Measurements from ENCODE around the gene CAMTA1.

CAMTA1 gene

DNA sequence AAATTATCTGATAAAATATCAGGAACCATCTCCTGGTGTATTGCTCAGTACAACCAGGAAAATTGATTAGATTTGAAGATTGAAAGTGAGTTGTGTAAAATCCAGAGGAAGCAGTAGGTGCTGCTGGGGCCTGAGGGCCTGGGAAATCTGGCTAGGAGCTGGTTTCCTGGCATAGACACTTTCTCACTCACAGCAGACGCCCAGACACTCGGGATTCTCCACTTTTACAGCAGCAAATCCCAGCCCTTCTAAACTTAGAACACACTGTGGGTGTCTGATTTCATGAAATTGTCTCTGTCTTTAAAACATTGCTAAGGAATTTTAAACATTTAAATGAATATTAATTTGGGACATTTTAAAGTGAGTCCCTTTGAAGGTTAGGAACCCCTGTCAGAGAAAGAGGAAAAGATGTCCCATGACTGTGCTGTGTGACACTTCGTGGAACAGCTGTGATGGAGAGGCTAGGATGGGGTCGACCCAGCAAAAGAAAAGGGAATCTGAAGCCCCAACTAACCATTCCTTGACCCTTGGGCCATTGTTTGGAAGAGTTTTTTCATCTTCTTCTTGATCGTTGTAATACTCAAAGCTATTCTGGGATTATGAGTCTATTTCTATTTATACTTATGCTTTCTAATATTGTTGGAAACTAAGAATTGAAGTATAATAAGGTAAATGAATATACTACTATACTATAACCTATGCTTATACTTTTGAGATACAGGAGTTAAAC, 936.9 kb downstream of the CAMTA1 start:
- Mint-ChIP-seq H3K4me3 (no peak overlapping the region), H3K9me3 (no peaks in the 10 kb centered on the region), H3K27ac (no peak overlapping the region), H3K36me3 (no peaks in the 10 kb centered on the region), H3K27me3 (peaks cover 10% of the 10 kb centered on the region), H3K4me1 (no peaks in the 10 kb centered on the region)
- no peak for ATAC-seq

DNA sequence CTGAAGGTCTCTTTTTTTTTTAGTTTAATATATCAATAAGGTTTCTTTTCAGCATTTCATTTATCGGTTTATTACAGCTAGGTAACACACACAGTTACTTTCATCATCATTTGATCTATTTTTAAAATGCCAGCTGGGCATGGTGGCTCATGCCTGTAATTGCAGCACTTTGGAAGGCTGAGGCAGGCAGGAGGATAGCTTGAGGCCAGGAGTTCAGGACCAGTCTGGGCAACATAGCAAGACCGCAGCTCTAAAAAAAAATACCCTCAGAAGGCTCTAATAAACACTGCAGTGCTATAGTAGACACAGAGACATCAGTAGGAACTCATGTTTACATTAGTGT, 937.4 kb downstream of the CAMTA1 start:
- ATAC-seq, result no peak
- Mint-ChIP-seq H3K36me3 (no peaks in the 10 kb centered on the region), H3K9me3 (no peaks in the 10 kb centered on the region), H3K27ac (no peak overlapping the region), H3K4me3 (no peak overlapping the region), H3K4me1 (no peaks in the 10 kb centered on the region), H3K27me3 (peaks cover 10% of the 10 kb centered on the region)

DNA sequence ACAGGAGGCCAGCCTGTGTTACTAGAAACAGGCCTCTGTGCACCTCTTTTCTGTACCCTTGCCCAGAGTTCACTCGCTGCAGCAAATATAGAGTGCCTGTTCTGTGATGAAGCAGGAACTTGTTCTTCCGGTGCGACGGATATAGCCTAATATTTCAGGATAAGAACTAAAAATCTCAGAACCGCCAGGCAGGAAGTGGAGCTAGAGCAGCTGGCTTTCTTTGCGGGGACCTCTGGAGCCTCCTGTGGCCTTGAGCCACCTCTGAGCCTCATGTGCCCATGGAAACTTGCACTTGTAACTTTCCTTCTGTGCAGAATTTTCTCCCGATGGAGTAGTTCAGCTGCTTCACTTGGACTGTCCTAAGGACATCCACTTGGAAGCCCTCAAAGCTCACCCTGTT, 941.4 kb downstream of the CAMTA1 start:
- Mint-ChIP-seq H3K4me1 (no peaks in the 10 kb centered on the region), H3K36me3 (no peaks in the 10 kb centered on the region), H3K27ac (no peak overlapping the region), H3K4me3 (no peak overlapping the region), H3K9me3 (no peaks in the 10 kb centered on the region), H3K27me3 (peaks cover 13% of the 10 kb centered on the region)
- no peak for ATAC-seq

DNA sequence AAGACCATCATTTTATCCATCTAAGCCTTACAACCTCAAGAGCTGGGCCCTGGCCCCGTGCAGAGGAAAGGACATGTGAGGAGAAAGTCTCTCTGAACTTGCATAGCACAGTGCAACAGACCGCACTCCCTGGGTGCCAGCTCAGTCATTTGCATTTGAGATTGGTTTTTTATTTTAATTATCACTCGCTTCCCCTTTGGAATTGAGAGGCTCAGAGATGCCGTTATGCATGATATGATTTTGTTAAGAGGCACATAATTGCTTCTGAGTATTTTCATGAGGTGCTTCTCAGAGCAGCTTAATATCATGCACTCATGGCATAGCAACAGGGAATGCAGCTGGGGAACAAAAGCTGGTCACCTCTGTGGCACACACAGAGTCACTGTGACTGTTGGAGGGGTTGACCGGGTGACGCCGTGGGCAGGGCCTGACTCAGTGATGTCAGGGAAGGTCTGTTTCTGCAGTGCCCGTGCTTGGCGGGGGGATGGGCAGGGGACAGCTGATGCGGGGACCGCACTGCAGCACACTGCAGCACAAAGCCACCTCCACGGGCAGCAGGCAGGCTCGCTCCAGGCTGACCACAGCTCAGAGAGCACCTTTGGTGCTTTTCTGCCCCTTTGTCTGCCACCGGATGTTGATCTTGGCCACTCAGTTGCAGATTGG, 942.7 kb downstream of the CAMTA1 start:
- ATAC-seq, result no peak
- Mint-ChIP-seq H3K36me3 (no peaks in the 10 kb centered on the region), H3K4me1 (no peaks in the 10 kb centered on the region), H3K27ac (no peak overlapping the region), H3K27me3 (peaks cover 13% of the 10 kb centered on the region), H3K4me3 (no peak overlapping the region), H3K9me3 (no peaks in the 10 kb centered on the region)

DNA sequence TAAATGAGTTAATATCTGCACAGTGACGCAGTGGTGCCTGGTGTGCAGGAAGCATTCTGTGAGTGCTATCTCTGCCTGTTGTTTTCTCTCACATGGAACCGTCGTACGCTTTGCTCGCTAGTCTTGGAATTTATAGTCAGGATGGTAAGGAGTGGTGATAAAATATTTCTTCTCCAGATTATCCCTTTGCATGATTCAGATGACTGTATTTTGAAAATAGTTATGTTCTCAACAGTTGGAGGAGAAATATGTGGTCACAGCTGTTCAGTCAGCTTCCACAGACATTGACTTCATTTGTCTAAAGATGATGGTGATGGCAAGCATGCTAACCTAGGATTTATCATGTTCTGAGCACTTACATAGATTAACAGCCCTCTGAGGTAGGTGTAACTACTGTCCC, 944.5 kb downstream of the CAMTA1 start:
- H3K4me3 Mint-ChIP-seq, result no peak overlapping the region
- no peaks in the 10 kb centered on the region for H3K36me3 Mint-ChIP-seq
- ATAC-seq, result no peak
- H3K9me3 Mint-ChIP-seq, result no peaks in the 10 kb centered on the region
- no peak overlapping the region for H3K27ac Mint-ChIP-seq
- H3K27me3 Mint-ChIP-seq, result peaks cover 13% of the 10 kb centered on the region
- H3K4me1 Mint-ChIP-seq, result no peaks in the 10 kb centered on the region

DNA sequence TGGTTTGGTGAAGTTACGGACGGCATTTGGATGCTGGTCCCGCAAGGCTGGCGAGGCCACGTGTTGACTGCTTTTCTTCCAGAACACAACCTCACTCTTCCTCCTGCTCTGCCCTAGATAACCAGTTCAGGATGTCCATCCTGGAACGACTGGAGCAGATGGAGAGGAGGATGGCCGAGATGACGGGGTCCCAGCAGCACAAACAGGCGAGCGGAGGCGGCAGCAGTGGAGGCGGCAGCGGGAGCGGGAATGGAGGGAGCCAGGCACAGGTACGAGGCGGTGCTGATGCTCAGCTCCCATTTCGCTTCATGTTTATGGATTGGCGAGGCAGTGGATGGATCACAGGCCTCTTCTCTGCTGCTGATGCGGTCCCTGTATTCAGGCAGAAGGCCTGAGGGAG, 947.1 kb downstream of the CAMTA1 start:
- Mint-ChIP-seq H3K36me3 (peaks cover 14% of the 10 kb centered on the region), H3K9me3 (no peaks in the 10 kb centered on the region)

DNA sequence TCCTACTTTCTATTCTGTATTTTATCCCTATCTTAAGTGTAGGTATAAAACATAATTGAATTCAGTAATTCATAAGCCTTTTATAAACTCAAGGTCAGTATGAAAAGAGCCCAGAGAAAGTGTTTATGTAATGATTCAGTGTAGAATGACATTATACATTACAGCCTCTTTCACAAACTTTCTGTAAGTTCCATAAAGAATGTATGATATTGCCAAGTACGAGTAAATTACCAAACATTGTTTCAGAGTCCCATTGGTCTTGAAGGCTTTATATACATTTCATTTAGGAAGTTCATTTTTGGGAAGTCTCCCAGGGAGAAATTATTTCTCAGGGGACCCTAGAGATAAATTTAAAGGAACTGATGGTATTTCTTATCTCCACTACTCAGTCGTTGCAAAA, 948.0 kb downstream of the CAMTA1 start:
- Mint-ChIP-seq H3K27ac (no peak overlapping the region), H3K4me1 (no peaks in the 10 kb centered on the region), H3K36me3 (peaks cover 20% of the 10 kb centered on the region), H3K9me3 (no peaks in the 10 kb centered on the region), H3K4me3 (no peak overlapping the region), H3K27me3 (peaks cover 13% of the 10 kb centered on the region)
- ATAC-seq, result no peak

More for the DNA sequence above, 947.1 kb downstream of the CAMTA1 start:
- Mint-ChIP-seq H3K27me3 (peaks cover 13% of the 10 kb centered on the region), H3K27ac (no peak overlapping the region), H3K4me1 (no peaks in the 10 kb centered on the region), H3K4me3 (no peak overlapping the region)
- ATAC-seq, result no peak

DNA sequence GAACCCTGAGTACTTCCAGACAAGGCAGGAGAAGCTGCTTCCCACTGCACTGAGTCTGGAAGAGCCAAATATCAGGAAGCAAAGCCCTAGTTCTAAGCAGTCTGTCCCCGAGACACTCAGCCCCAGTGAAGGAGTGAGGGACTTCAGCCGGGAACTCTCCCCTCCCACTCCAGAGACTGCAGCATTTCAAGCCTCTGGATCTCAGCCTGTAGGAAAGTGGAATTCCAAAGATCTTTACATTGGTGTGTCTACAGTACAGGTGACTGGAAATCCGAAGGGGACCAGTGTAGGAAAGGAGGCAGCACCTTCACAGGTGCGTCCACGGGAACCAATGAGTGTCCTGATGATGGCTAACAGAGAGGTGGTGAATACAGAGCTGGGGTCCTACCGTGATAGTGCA, 952.8 kb downstream of the CAMTA1 start:
- H3K9me3 Mint-ChIP-seq, result no peaks in the 10 kb centered on the region
- H3K27ac Mint-ChIP-seq, result no peak overlapping the region
- H3K4me3 Mint-ChIP-seq, result no peak overlapping the region
- H3K36me3 Mint-ChIP-seq, result peaks cover 22% of the 10 kb centered on the region
- ATAC-seq, result no peak
- no peaks in the 10 kb centered on the region for H3K4me1 Mint-ChIP-seq
- no peaks in the 10 kb centered on the region for H3K27me3 Mint-ChIP-seq

DNA sequence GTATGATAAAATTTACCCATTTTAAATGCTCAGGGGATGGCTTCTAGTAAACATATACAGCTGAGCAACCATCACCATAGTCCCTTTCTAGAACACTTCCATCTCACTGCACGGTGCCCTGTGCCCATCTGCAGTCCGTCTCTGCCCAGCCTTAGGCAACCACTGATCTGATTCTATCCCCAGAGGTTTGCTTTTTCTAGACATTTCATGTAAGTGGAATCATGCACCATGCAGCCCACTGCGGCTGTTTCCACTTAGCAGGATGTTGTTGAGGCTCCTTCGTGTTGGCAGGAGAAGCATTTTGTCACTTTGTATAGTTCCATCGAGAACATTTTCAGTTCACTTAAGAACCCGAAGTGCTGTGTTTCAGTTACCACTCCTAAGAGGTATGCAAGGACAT, 958.1 kb downstream of the CAMTA1 start:
- Mint-ChIP-seq H3K27me3 (no peaks in the 10 kb centered on the region), H3K27ac (no peak overlapping the region), H3K4me1 (no peaks in the 10 kb centered on the region), H3K9me3 (no peaks in the 10 kb centered on the region), H3K36me3 (peaks cover 2% of the 10 kb centered on the region), H3K4me3 (no peak overlapping the region)
- ATAC-seq, result no peak

DNA sequence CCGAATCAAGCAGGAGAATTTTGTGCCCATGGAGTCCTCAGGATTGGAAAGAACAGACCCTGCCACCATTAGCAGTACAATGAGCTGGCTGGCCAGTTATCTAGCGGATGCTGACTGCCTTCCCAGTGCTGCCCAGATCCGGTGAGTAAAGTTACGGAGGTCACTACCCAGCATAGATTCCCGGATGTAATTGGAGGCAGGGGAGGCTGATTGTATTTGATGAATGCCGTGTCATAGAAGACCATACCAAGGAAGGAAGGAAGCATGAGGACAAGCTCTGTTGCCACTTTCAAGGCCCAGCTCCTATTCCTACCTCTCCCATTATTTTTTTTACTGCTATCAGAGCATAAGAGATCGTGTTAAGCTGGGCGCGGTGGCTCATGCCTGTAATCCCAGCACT, 959.6 kb downstream of the CAMTA1 start:
- Mint-ChIP-seq H3K9me3 (no peaks in the 10 kb centered on the region), H3K27me3 (no peaks in the 10 kb centered on the region)
- ATAC-seq, result no peak

DNA sequence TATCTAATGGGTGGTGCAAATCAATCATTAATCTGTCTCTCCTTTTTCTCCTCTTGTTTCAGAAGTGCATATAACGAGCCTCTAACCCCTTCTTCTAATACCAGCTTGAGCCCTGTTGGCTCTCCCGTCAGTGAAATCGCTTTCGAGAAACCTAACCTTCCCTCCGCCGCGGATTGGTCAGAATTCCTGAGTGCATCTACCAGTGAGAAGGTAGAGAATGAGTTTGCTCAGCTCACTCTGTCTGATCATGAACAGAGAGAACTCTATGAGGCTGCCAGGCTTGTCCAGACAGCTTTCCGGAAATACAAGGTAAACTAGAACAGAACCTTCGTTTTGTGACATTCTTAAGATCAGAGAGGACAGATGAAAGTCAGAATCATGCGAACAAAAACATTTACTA, 960.5 kb downstream of the CAMTA1 start:
- Mint-ChIP-seq H3K4me3 (no peak overlapping the region), H3K27me3 (no peaks in the 10 kb centered on the region), H3K4me1 (no peaks in the 10 kb centered on the region), H3K36me3 (no peaks in the 10 kb centered on the region), H3K27ac (no peak overlapping the region), H3K9me3 (no peaks in the 10 kb centered on the region)
- no peak for ATAC-seq

More for the DNA sequence above, 959.6 kb downstream of the CAMTA1 start:
- H3K27ac Mint-ChIP-seq, result no peak overlapping the region
- H3K36me3 Mint-ChIP-seq, result no peaks in the 10 kb centered on the region
- no peak overlapping the region for H3K4me3 Mint-ChIP-seq
- H3K4me1 Mint-ChIP-seq, result no peaks in the 10 kb centered on the region

DNA sequence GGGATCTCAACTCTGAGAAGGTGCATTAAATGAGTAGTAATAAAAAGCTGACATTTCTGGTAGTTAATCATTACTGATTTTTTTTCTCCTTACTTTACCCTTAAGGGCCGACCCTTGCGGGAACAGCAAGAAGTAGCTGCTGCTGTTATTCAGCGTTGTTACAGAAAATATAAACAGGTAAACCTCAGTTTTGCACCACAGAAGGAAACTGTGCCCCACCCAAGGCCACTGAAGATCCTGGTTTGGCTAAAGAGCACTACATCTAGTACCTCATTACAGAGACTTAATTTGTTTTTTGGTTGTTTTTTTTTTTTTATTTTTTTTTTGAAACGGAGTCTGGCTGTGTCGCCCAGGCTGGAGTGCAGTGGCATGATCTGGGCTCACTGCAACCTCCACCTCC, 962.4 kb downstream of the CAMTA1 start:
- no peak for ATAC-seq
- Mint-ChIP-seq H3K27me3 (no peaks in the 10 kb centered on the region), H3K4me1 (no peaks in the 10 kb centered on the region), H3K36me3 (no peaks in the 10 kb centered on the region), H3K9me3 (no peaks in the 10 kb centered on the region), H3K27ac (no peak overlapping the region), H3K4me3 (no peak overlapping the region)

DNA sequence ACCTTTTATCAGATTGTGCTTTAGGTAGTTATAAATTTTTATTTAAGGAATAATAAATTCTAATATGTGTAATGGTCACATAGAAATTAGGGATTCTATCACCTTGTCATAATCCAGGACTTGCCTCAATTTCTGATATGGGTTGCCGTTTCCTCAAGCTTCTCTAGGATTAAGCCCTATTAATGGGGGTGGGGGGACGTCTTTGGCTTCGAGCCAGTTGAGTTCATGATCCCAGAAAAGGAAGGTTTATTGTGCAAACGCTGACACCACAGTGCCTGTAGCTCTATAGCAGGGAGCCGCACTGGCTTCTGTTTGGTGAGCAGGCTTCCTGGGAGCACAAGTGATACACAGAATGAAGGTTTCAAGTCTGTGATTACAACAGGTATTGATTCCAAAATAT, 963.9 kb downstream of the CAMTA1 start:
- Mint-ChIP-seq H3K4me3 (no peak overlapping the region), H3K27ac (no peak overlapping the region), H3K27me3 (no peaks in the 10 kb centered on the region), H3K4me1 (no peaks in the 10 kb centered on the region), H3K9me3 (no peaks in the 10 kb centered on the region), H3K36me3 (no peaks in the 10 kb centered on the region)
- no peak for ATAC-seq

DNA sequence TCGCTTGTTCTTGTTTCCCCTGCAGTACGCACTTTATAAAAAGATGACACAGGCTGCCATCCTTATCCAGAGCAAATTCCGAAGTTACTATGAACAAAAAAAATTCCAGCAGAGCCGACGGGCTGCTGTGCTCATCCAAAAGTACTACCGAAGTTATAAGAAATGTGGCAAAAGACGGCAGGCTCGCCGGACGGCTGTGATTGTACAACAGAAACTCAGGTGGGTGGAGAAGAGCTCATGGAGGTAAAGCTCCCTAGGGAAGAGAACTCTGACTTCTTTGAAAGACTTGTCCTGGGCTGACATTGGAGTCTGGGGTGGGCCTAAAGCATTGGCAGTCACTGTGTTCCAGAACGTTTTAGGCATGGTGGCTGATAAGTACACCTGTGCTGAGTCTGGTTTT, 965.9 kb downstream of the CAMTA1 start:
- no peak overlapping the region for H3K27ac Mint-ChIP-seq
- no peaks in the 10 kb centered on the region for H3K4me1 Mint-ChIP-seq
- H3K27me3 Mint-ChIP-seq, result no peaks in the 10 kb centered on the region
- H3K9me3 Mint-ChIP-seq, result no peaks in the 10 kb centered on the region
- no peak for ATAC-seq
- no peak overlapping the region for H3K4me3 Mint-ChIP-seq
- H3K36me3 Mint-ChIP-seq, result no peaks in the 10 kb centered on the region

DNA sequence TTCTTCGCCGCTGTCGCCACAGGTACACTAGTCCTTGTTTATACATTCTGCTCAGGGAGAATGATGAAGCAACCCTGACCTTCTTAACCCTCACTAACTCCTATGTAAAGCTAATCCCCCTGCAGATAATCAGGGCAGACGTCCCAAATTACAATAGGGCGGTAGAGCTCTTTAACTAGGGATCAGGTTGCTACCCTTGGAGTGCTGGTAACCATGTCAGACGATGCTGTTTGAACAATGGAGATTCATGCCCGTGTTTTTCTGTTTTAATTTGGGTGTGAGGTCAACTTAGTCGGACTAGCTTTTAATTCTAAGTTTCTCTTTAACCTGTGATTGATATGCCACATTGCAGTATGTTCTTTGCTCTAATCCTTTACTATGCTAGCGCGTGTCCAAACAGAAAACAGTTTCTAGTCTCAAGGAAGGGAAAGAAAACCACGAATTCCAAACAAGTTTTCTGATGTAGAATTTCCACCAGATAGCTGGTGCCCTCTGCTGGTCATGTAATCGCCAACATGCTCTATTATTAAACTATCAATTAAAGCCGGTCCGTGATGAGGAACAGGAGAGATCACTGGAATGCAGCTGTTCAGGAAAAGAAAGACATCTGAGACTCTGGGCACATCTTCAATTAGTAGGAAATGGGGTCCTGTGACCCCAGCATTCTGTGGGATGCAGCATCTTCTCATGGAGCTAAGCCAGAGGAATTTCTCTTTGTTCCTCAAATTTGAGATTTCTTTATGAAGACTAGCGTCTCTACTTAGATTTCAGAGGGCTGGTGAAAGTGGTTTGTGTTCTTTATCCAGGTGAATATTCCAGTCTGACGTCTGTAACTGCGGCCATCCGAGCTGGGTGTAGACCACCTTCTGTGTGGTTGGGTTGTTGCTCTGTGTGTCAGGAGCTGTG, 967.5 kb downstream of the CAMTA1 start:
- no peak overlapping the region for H3K27ac Mint-ChIP-seq
- no peaks in the 10 kb centered on the region for H3K36me3 Mint-ChIP-seq
- H3K4me1 Mint-ChIP-seq, result no peaks in the 10 kb centered on the region
- H3K9me3 Mint-ChIP-seq, result no peaks in the 10 kb centered on the region
- no peak for ATAC-seq
- no peaks in the 10 kb centered on the region for H3K27me3 Mint-ChIP-seq
- no peak overlapping the region for H3K4me3 Mint-ChIP-seq

DNA sequence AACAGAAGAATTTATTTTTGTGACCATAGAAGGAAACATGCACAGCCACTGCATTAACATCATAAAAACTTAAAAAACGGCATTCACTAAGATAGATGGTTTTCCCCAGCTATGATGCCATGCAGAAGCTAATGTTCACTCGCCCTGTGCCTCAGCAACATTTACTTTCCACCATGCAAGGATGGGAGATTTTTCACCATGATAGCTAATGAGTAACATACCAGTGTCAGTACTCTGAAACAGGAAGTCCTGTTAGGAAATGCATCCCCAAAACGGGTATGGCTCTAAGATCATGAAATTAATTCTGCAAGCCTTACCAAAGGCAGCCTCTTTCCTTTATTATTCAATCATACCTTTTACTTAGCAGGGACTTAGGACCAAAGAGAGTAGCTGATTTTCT, 968.4 kb downstream of the CAMTA1 start:
- no peaks in the 10 kb centered on the region for H3K36me3 Mint-ChIP-seq
- ATAC-seq, result no peak

More for the DNA sequence above, 968.4 kb downstream of the CAMTA1 start:
- Mint-ChIP-seq H3K9me3 (no peaks in the 10 kb centered on the region), H3K27me3 (no peaks in the 10 kb centered on the region), H3K27ac (no peak overlapping the region), H3K4me1 (no peaks in the 10 kb centered on the region), H3K4me3 (no peak overlapping the region)
